Measurements from ENCODE around the gene ATP6V0A4. TPM values are rescaled to one million over a fixed set of nuclear protein-coding genes. Genes with fewer than 3 reads are reported as not detected.

ATP6V0A4 gene
- under 0.01 and 0.28 TPM in 2 replicates for total RNA-seq

GRCh38 chr7:138797715-138798320 lies at the start of gene ATP6V0A4, which contains the start of gene TMEM213:
Gene ATP6V0A4 (minus strand): TSS chr7:138798196. CDS start chr7:138771247, 26,949 bp downstream.
Gene TMEM213 (plus strand): TSS chr7:138797994. CDS start chr7:138798105, 111 bp downstream.

GRCh38 chr7:138700857-138701536 lies 97.0 kb downstream of the ATP6V0A4 start, which contains the start of gene SVOPL:
Gene SVOPL (minus strand): TSS chr7:138701362. CDS start chr7:138679045, 22,317 bp downstream.

Other genes with a start within 250 kb of the ATP6V0A4 start
- not detected in 2 replicates for gene SVOPL, start 96.8 kb downstream of the ATP6V0A4 start, total RNA-seq
- not detected in 2 replicates for gene TMEM213, start 202 bp downstream of the ATP6V0A4 start, total RNA-seq
- 0.56 and 0.58 TPM in 2 replicates for gene KIAA1549, start 183.2 kb upstream of the ATP6V0A4 start, total RNA-seq
- gene ZC3HAV1L, start 237.8 kb upstream of the ATP6V0A4 start, total RNA-seq, result 12.7 and 13.5 TPM in 2 replicates